ENCODE results near the gene RNF44.
"Not testable (repeated sequence)": the region's sequence is repeated elsewhere in the genome, so short reads cannot be mapped to it uniquely, and the experiment has no call there.

The RNF44 gene

DNA sequence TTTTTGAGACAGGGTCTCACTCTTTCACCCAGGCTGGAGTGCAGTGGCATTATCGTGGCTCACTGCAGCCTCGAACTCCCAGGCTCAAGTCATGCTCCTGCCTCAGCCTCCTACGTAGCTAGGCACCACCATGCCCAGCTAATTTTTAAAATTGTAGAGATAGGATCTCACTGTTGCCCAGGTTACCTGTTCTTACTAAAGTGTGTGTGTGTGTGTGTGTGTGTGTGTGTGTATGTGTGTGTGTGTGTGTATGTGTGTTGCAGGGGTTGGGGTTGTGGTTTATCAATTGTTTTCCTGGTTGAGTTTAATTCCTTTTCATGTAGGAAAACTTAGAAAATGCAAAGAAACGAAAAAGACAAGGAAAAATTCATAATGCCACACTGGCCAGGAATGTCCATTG, 21.8 kb downstream of the RNF44 start:
- DNase-seq = no peak

DNA sequence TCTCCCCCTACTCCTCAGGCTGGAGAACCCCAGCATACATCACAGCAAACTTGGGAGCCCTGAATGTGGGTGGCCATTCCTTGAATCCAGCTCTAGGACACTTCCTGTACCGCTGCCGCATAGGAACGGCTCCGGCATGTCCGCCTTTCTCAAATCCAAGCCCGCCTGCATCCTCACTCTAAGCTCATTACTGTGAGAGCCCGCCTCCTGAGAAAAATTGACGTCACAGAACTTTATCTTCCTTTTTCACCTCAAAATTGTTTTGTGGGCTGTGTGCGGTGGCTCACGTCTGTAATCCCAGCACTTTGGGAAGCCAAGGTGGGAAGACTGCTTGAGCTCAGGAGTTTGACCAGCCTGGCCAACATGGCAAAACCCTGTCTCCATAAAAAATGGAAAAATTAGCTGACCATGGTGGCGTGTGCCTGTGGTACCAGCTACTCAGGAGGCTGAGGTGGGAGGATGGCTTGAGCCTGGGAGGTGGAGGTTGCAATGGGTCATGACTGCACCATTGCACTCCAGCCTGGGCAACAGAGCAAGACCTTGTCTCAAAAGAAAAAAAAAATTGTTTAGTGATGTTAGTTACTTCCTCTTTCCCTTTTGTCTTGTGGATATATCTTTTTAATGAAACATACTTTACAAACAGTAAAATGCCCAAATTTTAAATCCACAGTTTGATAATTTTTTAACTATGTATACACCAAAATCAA, 22.8 kb downstream of the RNF44 start:
- no peak for DNase-seq

DNA sequence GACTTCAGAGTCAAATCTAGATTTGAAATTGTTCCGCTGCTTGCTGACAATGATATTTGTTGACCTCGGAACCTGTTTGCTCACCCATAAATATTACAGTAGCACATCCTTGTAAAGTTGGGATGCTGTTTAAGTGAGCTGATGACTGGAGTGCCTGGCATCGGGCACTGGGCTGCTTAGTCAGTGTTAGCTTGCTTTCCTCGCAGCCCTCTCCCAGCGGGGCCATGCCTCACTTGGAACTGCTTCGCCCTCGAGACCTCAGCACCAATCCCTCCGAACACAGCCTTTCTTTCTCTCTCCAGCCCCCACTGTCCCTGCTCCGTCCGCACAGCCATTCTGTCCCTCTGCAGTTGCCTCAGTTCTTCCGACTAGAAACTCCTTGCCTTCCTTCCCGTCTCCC, 23.4 kb downstream of the RNF44 start:
- DNase-seq = no peak

DNA sequence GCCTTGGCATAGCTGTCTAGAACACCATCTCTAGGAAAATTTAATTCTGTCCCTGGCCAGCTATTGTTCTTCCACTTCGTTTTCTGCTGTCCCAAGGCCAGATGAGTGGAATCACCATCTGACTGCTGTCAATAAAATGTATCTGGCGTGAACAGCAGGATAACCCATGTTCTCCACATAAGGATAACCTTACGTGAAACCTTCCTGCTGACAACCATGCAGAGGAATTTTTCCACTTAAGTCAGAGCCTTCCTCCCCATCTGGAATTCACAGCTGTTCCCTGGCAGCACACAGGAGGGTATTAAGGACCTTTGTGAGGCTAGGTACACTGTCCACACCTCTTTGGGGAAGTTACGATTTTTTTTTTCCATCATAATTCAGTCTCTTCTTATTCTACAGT, 28.6 kb downstream of the RNF44 start:
- no peak for DNase-seq

DNA sequence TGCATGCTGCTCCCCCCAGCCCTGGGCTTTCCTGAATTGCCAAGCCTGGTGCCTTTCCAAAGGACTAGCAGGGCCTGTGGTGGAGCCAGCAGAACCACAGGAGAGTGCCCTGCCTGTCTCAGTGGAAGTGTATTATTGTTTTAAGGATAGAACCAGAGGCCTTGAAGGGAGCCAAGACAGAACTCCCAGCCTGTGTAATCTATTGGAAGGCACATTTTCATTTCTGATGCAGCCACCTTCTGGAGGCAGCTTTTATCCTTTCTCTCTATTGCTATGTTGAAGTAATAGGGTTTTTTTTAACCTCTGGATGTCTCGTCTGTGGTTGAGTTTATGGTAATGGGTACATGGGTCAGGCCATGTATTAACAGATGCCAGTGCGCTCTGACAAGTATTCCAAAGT, 29.3 kb downstream of the RNF44 start:
- DNase-seq = no peak

DNA sequence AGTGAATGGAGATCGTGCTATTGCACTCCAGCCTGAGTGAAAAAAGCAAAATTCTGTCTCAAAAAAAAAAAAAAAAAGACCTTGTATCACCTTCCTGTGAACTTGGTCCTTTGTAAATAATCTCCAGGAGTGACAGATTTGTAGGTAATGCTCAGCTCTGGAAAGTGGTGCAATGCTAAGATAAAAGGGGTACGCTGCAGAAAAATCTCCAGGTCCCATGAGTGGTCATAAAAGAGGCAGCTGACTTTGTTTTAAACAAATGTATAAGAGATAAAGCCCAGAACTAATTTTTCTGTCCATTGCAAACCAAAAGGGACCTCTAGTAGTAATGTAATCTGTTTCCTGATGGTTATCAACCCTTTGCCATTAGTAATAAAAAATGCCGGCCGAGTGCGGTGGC, 33.7 kb downstream of the RNF44 start:
- no peak for DNase-seq

DNA sequence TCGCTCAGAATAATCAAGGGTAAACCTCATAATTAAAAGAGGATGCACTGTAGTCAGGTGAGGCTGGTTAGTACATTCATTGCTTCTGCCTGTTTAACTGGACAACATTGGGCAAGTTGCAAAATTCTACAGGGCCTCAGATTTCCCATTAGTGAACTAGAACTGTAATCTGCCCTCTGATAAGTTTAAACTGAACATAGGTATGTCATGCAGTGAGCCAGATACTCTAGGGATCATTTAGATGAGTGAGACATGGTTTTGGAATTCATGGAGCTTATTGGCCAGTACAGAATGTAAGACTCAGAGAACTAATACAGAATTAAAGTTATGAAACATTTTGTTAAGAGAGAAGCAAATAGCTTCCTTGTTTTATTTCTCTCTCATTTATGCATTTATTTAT, 35.9 kb downstream of the RNF44 start:
- no peak for DNase-seq

DNA sequence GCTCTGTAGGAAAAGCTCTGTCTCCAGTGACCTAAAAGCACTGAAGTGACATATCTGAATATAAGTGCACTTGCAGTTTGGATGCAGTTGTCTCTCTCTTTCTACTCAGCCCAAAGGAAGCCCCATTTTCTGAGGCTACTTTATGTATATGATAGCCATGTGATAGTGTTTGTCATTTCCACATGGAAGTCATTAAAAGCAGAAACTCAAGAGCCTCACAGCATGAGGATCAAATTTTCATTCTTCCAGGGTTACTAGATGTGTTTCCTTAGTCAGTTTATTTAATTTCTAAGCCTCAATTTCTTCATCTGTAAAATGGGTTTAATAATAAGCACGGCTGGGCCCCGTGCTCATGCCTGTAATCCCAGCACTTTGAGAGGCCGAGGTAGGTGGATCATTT, 36.7 kb downstream of the RNF44 start:
- DNase-seq = no peak

DNA sequence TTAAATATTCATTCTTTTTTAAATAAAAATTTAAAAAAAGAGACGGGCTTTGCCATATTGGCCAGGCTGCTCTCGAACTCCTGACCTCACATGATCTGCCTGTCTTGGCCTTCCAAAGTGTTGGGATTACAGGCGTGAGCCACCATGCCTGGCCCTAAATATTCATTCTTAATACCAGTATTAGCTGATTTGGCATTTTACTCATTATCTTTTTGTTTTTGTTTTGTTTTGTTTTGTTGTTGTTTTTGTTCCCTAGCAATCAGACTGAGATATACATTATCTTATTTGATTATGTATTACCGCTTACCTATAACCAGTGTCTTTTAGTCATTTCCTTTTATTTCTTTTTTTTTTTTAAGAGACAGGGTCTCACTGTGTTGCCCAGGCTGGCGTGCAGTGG, 37.9 kb downstream of the RNF44 start:
- no peak for DNase-seq

DNA sequence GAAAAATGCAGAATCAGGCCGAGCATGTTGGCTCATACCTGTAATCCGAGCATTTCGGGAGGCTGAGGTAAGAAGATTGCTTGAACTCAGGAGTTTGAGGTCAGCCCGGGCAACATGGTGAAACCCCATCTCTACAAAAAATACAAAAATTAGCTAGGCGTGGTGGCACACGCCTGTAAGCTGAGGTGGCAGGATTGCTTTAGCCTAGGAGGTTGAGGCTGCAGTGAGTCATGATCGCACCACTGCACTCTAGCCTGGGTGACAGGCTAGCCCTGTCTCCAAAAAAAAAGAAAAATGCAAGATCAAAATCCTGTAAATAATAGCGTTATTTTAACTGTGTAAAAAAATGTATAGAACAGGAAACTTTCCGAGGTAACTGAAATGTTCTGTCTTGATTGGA, 39.4 kb downstream of the RNF44 start:
- no peak for DNase-seq

DNA sequence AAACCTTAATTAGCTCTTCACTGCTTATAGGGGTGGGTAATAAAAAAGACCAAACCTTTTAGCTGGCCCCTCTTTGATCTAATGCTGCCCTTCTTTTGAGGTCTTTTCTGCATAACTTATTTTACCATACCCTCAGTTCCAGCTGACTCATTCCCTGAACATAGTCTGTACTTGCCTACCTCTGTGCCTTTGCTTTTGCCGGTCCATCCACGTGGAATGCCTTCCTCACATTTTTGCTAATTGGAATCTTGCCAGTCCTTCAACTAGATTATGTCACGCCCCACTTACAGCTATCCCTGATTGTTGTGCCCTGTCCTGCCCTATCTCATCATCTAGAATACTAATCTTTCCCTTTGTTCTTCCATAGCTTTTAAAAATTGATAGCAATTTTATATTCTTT, 44.8 kb downstream of the RNF44 start:
- DNase-seq = no peak

DNA sequence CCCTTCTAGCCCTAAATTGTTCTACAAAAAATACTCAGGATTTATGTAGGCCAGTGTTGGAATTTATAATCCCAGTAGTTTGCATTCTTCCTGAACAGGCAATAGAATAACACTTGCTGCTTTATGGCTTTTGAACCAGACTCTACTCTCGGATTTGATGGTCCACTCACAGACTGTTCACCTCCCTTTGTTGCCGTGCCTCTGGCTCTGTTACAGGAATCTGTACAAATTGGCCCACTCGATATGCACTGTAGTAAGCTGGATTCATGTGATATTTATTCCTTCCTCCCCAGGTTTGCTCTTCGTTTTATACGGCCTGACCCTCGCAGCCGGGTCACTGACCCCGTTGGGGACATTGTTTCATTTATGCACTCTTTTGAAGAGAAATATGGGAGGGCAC, 45.3 kb downstream of the RNF44 start:
- DNase-seq = no peak

DNA sequence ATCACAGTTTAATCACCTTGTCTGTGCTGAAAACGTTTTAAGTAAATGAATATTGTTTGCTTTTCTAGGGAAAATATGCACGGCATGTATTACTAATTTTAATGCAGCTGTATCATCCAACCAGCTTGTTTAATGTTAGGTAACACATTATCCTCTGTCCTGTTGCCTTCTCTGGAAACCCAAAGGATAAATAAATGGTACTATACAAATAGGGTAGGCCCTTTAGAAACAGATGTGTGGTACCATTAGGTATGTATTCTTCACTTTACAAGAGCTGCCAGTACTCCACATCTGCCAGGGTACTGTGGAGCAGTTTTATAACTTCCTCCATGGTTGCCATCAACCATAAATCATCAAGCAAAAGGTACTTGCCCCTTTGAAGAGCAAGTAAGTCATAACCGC, 46.1 kb downstream of the RNF44 start:
- DNase-seq = no peak

DNA sequence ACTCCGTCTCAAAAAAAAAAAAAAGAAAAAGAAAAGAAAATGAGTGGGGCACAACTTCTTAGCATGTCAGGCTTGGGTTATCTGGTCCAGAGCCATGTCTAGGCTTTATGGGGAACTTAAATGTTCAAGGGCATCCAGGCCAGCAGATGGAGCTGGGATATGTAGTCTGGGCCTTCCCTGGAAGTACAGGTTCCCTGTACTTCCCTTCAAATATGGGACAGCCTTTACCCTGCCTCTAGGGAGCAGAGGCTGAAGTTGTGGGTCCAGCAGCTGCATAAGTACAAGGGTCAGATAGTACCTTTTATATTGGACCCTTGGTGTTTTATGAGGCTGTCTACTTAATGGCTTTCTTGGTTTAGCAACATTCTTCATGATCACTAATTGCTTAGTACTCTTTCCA, 46.9 kb downstream of the RNF44 start:
- DNase-seq = no peak

DNA sequence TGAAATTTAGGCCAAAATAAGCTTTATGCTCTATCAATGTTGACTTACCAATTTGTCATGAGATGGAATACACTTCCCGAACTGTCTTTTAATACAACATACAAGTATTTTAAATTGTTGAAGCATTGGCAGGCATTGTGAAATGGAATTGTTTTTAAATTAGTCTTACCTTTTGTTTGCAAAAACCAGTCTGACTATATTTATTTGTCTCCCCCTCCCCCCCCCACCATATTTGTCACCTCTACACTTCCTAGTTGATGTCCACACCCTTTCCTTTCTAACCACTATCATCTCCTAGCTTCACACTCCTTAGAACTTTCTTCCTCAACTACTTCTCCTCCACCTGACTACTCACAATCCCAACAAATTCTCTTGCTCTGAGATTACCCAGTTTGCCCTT, 48.1 kb downstream of the RNF44 start:
- no peak for DNase-seq

DNA sequence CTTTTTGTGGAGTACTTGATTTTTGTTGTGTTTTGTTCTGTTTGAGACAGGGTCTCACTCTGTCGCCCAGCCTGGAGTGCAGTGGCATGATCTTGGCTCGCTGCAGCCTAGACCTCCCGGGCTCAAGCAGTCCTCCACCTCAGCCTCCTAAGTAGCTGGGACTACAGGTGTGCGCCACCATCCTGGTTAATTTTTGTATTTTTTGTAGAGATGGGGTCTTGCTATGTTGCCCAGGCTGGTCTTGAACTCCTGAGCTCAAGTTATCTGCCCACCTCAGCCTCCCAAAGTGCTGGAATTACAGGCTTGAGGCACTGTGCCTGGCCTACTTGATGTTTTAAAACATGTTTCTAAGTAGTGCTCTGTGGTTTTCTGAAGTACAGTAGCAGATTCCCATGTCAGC, 50.0 kb downstream of the RNF44 start:
- not testable (repeated sequence) for DNase-seq

DNA sequence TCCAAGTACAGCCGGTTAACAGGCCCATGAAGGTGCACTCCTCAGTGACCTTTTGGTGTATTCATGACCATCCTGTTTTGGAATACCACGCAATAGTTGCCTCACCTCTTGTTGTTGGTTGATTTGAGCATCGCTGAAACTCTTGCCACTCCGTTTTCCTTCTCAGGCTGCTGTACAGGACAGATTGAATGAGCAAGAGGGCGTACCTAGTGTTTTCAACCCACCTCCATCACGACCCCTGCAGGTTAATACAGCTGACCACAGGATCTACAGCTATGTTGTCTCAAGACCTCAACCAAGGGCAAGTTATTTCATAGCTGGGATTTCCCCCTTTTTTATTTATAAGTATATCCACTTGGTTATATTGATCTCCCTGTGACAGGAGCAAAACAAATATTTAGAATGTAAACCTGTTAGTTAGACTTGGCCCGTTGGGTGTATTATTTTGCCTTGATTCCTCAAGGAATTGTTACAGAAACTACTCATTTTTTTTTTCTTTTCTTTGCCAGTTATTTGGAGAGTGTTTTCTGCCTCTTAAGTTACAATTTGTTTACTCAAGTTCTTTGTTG, 50.9 kb downstream of the RNF44 start:
- DNase-seq = no peak

DNA sequence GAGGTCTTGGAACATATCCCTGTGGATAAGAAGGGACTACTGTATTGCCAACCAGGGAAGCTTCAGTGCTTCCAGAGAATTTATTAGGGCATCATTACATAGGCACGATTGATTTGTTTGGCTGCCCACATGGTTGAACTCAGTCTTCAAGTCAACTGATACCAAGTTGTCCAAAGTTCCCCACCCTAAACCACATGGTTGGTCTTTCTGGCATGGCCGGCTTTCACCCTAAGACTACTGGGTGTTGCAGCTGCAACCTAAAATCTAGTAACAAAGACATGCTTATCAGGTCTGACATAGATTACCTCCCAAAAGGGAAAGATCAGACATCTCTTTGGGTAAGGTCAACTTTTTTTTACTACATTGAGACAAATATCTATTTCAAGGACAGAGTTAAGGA, 52.0 kb downstream of the RNF44 start:
- DNase-seq = no peak

DNA sequence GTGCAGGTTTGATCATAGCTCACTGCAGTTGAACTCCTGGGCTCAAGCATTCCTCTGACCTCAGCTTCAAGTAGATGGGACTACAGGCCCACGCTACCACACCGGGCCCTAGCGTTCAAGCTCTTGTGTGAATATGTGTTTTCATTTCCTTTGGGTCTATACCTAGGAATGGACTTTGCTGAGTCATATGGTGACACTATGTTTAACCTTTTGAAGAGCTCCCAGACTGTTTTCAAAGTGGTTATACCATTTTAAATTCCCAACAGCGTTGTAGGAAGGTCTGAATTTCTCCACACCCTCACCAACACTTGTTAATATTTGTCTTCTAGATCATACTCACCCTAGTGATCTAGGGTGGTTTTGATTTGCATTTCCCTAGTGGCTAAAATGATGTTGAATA, 55.5 kb downstream of the RNF44 start:
- DNase-seq = no peak
